Upper lobe of right lung (tissue), 1 donor: Measurements from ENCODE around the gene IQCH. TPM values are rescaled to one million over a fixed set of nuclear protein-coding genes. Genes with fewer than 3 reads are reported as not detected.

Experiments
- ATAC-seq: fragments of 200-7000 bp; cut with Tn5 transposase; one replicate; pipeline ENCODE4 v1.9.1; 2020; ENCODE audit warnings: mild to moderate bottlenecking, moderate library complexity
- DNase-seq: peaks from one replicate; pipeline ENCODE4 v3.0.0-alpha.2; 2020
- H3K27ac ChIP-seq: fragments of 200-600 bp; one replicate; pipeline ENCODE4 v1.8.0; 2022
- H3K27me3 ChIP-seq: fragments of 200-600 bp; one replicate; pipeline ENCODE4 v1.8.0; 2022; ENCODE audit warnings: mild to moderate bottlenecking
- H3K36me3 ChIP-seq: fragments of 200-600 bp; one replicate; pipeline ENCODE4 v1.8.0; 2022
- H3K4me1 ChIP-seq: fragments of 200-600 bp; one replicate; pipeline ENCODE4 v1.8.0; 2022
- H3K4me3 ChIP-seq: fragments of 200-600 bp; one replicate; pipeline ENCODE4 v1.8.0; 2022; ENCODE audit warnings: mild to moderate bottlenecking
- H3K9me3 ChIP-seq: fragments of 200-600 bp; one replicate; pipeline ENCODE4 v1.8.0; 2022
- CTCF ChIP-seq: fragments of 200-600 bp; IDR thresholded peaks from one replicate; pipeline ENCODE4 v1.8.0; 2022; ENCODE audit warnings: antibody characterized with exemption
- intact Hi-C: fragments of 100-400 bp; cut with DNase I; formaldehyde crosslinking; loops from one replicate; pipeline ENCODE4 v1.11.0; 2022
- total RNA-seq: library from RNA; stranded (reverse); fragmentation: NEBNext Ultra II Directional; extraction: Animal tissue kit (Norgen Biotek cat#: 25700); gene quantifications from one replicate; pipeline ENCODE4 v1.2.1, GENCODE V29; 2021
- donor health status: DM: no; HTN: yes; CAD: no; lungs with severe emphysema.

The IQCH gene
- total RNA-seq, 1 donor from 2014 or later: 0.93 TPM

GRCh38 chr15:67372986-67373675 is 118.5 kb downstream of the IQCH start:
- no peak for TF ChIP-seq CTCF
- H3K27ac ChIP-seq: no peak overlapping the region
- DNase-seq: no peak
- no peak overlapping the region for H3K4me3 ChIP-seq
- no peak for ATAC-seq
- intact Hi-C loops: no loop called here
- H3K27me3 ChIP-seq: no peaks in the 10 kb centered on the region
- no peaks in the 10 kb centered on the region for H3K36me3 ChIP-seq
- no peaks in the 10 kb centered on the region for H3K4me1 ChIP-seq
- no peaks in the 10 kb centered on the region for H3K9me3 ChIP-seq

GRCh38 chr15:67373971-67374370 is 119.4 kb downstream of the IQCH start:
- no peaks in the 10 kb centered on the region for H3K4me1 ChIP-seq
- no peak overlapping the region for H3K4me3 ChIP-seq
- no peak for TF ChIP-seq CTCF
- intact Hi-C loops: no loop called here
- H3K9me3 ChIP-seq: no peaks in the 10 kb centered on the region
- H3K27ac ChIP-seq: no peak overlapping the region
- ATAC-seq: no peak
- no peak for DNase-seq
- no peaks in the 10 kb centered on the region for H3K36me3 ChIP-seq
- no peaks in the 10 kb centered on the region for H3K27me3 ChIP-seq

- Histone ChIP-seq H3K4me3 (no peak overlapping the region), H3K9me3 (no peaks in the 10 kb centered on the region), H3K27ac (no peak overlapping the region), H3K27me3 (no peaks in the 10 kb centered on the region), H3K36me3 (no peaks in the 10 kb centered on the region), H3K4me1 (no peaks in the 10 kb centered on the region)
- intact Hi-C loops: no loop called here
- TF ChIP-seq CTCF: no peak
- no peak for ATAC-seq
- no peak for DNase-seq
Observed at GRCh38 chr15:67379530-67379929, 124.9 kb downstream of the IQCH start.

DNA sequence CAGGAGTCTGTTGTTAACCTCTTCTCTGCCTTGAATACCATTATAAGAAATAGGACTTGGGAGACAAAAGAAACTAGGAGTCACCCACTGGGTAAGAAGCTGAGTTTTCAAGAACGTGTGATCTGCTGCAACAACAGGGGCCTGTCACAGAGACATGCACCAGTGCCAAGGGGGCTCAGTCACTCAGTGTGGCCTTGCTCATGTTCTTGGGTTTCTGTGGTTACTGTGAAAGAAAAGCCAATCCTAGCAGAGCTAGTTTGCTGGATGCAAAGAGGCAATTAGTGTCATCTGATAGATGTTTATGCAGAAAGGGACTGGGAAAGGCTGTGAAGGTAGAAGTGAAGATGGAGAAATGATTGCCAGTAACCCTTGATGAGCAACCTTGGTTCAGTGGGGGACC is 126.3 kb downstream of the IQCH start:
- H3K9me3 ChIP-seq: no peaks in the 10 kb centered on the region
- DNase-seq (no peak), ATAC-seq (no peak)
- TF ChIP-seq CTCF: no peak
- no peak overlapping the region for H3K27ac ChIP-seq
- no peaks in the 10 kb centered on the region for H3K36me3 ChIP-seq
- H3K27me3 ChIP-seq: no peaks in the 10 kb centered on the region
- intact Hi-C loops: no loop called here
- H3K4me3 ChIP-seq: no peak overlapping the region
- H3K4me1 ChIP-seq: no peaks in the 10 kb centered on the region

DNA sequence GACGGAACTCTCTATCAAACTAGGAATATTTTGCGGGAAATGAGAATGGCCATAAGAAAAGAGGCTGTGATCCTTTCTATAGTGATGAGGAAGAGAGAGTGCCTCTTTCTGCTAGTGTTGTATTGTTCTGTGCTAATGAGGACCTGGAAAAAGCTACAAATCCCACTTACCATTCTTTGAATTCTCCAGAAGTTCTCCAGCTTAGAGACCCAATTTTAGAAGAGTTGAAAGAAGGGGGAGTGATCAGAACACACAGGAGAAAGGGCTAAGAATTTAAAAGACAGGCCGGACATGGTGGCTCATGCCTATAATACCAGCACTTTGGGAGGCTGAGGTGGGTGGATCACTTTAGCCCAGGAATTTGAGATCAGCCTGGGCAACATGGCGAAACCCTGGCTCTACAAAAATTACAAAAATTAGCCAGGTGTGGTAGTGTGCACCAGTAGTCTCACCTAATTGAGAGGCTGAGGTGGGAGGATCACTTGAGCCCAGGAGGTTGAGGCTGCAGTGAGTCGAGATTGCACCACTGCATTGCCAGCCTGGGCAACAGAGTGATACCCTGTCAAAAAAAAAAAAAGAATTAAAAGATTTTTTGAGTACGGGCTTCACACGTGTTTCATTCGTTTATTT is 126.9 kb downstream of the IQCH start:
- no peak overlapping the region for H3K27ac ChIP-seq
- ATAC-seq (no peak), DNase-seq (no peak)
- H3K9me3 ChIP-seq: no peaks in the 10 kb centered on the region
- no peaks in the 10 kb centered on the region for H3K27me3 ChIP-seq
- H3K4me3 ChIP-seq: no peak overlapping the region
- TF ChIP-seq CTCF: no peak
- intact Hi-C loops: no loop called here
- H3K4me1 ChIP-seq: no peaks in the 10 kb centered on the region
- no peaks in the 10 kb centered on the region for H3K36me3 ChIP-seq
